Kidney capillary endothelial cell (primary cell): Measurements from ENCODE around the gene NBEA.

Source experiments
- DNase-seq: peaks from one replicate; pipeline ENCODE4 v3.0.0-alpha.2; 2018; ENCODE audit warnings: low spot score

NBEA gene

DNA sequence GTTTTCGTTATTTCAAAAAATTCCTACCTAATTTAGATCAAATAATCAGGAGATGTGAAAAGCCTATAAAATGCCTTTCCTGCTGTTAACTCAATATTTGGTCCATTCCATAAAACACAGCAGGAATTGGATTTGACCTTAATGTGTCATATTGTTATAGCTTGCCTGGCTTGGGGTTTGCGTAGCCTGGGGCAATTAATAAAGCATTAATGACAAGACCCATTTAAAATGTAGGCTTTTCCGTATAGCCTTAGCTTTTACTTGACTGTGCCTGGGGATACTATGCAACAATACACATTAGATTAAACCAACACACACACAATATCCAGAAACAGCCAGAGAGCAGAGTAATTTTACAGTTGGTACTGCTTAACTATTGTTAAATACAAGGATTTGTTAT lies 651.6 kb downstream of the NBEA start:
- DNase-seq, result no peak

DNA sequence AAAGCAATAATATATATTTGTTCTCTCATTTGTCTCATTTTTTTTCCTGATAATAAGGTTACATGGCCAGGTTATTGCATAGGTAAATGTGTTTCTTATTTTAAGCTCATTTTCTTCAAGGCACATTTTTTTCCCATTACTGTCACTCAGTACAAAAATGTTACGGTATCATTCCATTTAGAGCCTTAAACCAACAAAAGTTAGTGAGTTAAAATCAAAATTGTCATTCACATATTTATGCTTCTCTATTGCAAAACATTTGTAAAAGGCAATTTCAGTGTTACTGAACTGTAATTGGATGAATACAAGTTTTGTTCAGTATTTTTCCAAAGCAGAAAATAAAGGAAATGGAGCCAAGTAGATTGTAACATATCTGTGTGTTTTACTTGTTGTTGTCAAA lies 652.0 kb downstream of the NBEA start:
- no peak for DNase-seq

DNA sequence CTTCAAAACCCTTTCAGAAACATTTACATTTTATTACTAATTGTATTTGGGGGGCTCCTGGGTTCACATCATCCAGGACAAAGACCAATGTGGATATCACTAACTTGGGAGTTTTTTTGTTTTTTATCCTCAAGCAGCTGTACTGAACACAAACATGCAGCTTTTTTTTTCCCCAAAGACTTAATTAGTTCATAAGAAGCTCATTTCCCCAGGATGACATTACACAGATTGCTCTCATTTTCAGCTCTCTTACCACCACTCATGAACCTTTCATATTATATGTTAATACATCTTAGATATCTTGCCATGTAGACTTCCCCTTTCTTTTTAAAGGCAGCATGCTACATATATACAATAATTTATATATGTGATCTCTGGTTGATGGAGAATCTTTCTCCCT lies 653.1 kb downstream of the NBEA start:
- DNase-seq, result no peak

DNA sequence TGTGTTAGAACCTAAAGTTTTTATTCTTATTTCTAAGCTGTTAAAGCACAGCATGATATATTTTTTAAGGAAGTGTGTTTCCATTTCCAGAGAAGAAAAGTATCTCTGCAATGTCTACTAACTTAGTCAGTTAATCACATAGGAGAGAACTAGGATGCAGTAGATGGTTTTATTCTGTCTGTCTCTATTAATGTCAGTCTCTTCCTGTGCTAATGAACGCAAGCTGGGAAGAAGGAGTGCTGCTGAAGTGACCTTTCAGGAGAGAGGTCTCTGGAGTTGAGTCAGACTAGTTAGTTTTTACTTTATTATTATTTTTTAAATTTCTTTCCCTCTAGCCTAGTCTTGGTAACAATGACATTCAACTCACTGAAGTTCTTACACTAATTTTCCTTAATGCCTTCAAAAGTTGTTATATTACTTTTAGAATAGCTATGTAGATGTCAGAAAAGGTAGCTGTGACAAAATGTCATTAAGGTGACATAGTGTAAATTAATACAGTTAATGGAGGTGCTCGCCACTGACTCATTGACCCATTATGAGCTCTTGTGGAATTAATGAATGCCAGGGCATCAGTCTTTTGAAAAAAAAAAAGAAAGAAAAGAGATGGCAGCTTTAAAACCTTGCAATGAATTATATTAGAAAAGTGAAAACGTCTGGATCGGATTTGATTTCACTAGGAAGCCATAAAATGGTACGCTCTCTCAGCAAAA lies 654.4 kb downstream of the NBEA start:
- no peak for DNase-seq

DNA sequence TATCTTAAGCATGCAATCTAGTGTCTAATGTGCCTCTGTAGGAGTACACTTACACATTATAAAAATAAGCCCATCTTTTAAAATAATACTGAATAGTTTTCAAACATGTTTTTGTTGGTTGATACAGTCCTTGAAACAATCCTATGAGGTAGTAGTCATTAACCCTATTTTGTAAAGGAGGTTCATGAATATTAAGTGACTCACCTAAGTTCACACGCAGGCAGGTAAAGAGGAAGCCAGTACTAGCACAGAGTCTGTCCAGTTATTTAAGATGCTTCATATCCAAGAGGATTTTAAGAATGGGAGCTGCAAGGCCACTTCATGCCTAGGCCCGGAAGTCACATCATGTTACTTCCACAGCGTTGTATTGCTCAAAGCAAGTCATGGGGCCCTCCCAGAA lies 655.4 kb downstream of the NBEA start:
- DNase-seq, result no peak

DNA sequence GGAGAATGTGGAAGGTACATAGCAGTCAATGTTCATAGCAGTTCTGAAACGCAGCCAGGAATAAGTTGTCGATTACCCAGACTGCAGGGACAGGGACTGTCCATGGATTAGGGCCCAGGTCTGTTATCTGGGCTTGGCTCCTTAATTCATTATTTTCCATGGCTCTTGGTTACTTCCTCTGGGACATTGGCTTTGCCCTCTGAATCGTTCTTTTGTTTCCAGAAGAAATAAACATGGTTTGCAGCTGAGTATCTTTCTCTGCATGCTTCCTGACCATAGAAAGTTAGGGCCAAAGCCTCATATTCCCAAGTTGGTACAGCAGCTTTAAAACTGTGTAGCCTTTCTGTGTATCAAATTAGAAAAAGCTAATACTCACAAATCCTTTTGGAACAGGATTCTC lies 656.2 kb downstream of the NBEA start:
- no peak for DNase-seq

DNA sequence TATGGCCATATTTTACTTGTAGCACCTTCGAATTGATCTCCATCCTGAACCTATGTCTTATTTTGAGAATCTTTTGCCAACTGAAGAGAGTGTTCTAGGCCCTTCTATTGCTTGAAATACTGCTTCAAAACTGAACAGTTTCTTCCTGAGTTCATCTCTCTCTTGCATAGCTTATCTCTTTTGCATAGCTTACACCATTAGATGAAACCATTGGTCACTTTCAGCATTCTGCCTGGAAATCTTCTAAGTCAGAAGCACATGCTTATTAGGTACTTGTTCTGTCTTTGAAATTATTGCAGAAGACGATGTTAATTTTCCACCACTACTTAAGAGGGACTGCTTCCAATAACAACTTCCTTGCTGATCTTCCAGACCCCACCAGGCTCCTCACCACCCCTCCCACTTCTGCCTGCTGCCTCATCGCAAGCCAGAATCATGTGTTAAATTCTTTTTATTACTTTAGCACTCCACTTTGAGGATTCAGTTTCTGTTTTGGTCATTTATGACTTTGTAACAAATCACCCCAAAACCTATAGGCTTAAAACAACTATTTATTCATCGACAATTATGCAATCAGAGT lies 656.8 kb downstream of the NBEA start:
- no peak for DNase-seq

DNA sequence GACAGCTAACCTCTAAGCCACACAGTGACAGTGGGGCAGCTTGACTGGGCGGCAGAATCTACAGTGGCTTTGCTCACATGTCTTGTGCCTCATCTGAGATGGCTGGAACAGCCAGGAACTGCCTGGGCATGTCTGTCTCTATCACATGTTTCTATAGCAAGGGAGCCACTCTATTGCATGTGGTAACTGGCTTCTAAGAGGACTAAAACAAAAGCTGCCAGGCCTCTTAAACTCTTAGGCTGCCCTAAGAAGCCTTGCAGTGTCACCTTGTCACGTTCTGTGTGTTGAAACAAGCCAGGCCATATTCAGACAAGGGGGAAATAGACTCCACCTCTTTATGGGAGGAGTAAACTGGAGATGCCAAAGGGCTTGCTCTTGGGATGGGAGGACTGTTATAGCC lies 657.3 kb downstream of the NBEA start:
- DNase-seq, result no peak

DNA sequence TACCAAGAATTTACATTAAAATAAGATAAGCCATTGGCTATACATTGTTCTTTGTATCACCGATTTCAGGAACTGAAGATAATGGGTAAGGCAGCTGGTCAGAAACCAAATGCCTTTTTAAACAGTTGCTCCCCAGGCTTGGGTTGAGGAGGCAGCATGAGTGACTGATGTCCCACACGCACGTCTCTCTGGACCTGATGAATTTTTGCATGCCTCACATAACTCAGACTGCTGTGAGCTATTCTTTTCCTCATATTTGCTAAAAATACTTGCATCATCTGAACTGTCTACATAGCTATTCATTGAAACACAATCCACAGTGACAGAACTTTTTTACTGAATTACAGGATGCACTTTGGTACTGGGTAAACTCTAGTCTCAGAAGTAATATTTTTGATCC lies 658.1 kb downstream of the NBEA start:
- DNase-seq, result no peak

DNA sequence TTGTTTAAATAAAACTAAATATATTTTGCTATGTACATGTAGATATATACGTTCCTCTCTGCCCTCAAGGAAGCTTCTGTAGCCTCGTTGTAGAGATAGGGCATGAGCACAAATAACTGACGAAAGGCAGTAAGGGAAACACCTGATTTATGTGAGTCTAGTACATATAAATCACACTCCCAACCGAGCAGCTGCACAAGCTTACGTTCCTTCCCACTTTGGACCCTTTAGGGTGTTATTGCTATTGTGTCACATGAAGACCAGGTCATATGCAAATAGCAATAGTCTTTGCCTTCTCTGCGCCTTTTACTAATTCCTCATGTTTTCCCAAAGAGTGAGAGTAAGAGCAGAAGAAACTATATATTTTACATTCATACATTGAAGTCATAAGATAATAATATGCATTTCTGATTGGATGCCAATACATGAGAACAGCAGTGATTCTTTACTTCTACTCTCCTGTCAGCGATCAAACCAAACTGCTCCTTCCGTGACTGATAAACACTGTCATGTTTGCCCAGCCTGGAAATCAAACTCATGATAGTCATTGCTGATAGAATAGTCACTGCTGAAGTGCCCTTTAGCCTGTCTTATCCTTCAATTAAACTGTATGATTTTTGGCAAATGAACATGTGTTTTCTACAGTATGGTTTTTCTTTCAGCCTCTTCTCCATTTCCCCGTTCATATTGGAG lies 661.7 kb downstream of the NBEA start:
- no peak for DNase-seq

DNA sequence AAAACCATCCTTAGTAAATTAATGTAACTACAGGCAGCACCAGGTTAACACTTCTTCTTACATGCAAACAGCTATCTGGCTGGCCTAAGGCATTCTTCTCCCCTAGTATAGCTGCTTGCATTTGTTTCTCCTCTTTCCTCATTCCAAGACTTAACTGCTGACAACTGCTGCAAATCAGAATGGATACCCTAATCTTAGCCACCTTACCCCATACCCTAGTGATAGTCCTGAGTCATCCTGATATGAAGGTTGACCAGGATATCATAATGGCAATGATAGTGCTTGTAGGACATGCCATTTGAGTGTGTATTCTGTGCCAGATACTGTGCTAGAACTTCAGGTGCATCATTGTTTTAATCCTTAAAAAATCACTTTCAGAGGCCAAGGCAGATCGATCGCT lies 672.6 kb downstream of the NBEA start:
- DNase-seq, result no peak

DNA sequence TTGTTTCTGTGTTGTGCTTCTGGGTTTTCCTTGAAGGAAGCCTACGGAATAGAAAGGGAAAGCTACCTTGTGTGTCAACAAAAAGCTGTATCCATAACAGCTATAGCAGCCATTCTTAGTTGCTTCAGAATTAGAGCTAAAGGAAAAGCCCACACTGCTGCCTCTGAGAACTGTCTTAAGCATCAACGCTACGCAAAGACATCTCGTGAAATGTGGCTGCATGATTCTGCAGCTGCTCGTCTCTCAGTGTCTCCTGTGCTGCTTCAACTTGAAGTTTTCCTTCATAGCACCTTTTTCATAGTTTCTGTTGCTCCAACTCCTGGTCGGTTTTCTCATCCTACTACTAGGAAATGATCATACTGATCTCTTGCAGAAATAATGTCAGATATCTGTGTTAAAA lies 675.4 kb downstream of the NBEA start:
- no peak for DNase-seq

DNA sequence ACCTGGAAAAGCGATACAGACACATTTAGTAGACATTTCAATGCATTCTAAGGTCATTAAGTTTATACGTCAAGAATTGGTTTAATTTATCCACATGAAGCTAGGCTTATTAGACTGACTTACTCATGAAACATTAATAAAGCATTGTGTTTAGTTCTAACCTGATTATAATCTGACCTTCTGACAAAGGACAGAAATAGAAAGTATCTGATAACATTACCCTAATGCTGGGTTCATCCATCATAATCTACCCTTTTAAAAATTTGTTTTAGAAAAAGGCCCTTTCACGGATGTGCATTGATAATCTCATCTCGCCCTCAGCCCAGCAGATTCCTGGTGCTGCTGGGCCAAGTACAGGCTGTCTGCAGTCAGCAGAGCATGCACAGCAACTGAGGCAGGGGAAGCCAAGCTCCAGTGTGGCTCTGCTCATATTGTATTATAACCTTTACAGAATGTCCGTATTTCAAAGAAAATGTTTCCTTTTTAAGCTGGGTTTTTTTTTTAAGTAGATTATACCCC lies 676.6 kb downstream of the NBEA start:
- DNase-seq, result no peak

DNA sequence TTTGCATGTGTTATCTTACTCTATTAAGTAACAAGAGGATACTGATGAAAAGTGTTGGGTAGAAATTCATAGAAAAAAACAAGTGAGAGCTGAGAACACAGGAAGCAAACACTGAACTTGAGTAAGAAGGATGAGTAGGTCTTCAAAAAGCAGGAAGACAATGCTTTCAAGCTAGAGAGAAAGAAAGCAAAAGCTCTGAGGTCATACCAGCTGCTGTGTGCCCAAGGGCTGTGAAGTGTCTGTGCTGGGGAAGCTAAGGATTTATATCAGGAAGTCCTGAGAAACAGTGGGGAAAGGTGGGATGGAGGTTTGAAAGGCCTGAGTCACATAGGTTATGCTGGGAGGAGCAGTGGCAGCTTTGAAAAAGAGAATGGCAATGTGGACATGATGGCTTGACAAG lies 679.9 kb downstream of the NBEA start:
- peak; percentile 7 for DNase-seq

DNA sequence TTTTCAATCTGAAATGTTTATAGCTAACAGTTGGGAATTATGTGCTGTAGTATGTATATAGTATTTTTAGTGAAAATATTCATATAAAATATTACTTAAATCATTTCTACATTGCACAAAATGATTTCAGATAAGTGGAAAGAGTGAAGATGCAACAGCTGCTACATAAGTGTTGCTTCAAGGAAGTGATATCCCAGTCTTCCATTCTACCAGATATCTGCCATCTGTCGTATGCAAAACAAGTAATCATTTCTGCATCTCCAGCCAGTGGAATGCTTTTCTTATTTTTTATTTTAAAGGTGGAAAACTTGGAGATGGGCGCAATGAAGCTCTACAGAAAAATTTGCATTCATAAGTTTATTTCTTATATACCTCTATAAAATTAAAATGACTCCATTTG lies 687.0 kb downstream of the NBEA start:
- DNase-seq, result no peak

DNA sequence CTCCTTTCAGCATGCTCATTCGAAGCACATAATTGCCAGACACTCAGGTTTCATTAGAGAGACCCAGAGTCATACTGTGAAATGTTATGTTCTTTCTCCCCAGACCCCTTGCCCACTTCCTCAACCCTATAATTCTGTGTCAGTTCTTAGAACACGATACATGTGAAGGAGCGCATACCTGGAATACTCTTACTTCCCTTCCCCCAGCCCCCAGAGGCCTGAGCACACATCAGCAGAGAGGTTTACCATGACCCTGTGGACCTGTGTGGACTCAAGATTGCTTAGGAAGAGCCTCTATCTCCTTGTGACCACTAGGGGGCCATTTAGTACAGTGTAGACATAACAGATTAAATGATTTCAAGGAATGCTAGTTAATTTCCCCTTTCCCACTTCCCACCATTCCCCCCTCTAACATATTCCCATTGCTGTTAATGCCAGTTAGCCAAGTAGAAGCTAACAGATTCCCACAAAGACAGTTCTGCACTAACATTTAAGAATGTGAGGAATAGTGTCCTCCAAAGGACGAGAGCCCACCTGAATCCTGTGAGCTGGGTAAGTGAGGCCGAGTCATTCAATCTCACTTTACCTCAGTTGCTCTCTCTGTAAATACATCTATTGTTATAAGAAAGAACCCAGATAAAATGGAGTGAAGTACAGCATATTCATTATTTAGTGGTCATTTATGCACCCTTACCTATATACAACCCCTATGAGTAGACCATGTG lies 688.6 kb downstream of the NBEA start:
- peak; percentile 40 for DNase-seq

DNA sequence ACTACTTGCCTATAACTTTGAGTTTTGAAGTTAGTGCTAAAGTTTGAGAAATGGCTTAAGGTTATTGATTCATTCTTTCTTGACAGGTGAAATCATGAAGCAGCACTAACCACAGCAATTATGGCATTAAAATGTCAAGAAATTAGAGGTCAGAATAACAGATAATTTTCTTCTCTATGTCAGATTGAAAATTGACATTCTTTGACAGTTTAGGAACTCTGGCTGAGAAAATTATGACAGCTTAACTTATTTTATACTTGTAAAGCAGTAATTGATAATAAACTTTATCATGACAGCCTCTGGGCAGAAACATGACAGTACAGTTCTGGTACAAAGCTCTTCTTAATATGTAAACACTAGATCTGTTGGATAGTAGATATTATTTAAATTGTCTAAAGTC lies 689.6 kb downstream of the NBEA start:
- no peak for DNase-seq

DNA sequence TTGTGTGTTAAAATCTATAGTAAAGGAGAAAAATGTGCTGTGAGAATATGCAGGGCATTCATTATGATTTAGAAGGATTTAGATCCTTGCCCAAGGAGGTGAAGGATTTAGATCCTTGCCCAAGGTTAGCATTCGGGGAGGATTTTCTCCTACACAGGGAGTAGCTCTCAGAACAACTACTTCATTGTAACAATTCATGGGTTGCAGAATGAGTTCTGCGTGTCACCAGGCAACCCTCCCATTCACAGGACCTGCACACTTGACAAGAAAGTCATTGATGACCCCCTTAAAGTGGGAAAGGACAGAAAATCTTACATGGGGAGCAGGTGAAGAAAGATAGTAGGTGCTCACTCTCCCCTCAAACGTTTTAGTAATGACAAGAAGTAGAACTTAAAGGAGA lies 701.6 kb downstream of the NBEA start:
- no peak for DNase-seq

DNA sequence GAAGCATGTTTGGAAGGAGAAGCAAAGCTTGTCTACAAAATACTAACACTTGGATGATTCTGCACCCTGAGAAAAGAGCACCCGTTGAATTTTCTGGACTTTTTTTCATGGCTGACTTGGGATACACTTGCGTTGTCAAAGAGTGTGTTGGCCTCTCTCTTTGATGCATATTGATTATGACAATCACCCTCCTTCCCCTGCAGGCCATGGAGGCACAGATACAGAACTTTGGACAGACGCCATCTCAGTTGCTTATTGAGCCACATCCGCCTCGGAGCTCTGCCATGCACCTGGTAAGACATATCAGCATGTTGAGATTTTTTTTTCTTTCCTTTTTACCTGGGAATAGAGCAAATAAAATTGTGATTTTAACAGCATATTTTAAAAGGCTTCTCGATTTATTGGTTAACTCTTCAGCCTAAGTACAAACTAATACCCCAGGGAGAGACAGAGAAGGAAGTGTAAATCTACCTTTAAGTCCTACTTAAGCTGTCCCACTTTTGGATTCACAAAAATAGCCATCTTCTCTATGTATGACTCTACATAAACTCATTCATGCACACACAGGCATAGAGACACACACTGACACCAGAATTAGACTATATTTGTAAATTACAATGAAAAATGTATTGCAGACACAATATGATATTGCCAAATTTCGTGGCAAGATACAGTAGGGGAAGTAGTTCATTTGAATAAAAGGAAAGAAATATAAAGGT lies 704.1 kb downstream of the NBEA start:
- DNase-seq, result no peak

DNA sequence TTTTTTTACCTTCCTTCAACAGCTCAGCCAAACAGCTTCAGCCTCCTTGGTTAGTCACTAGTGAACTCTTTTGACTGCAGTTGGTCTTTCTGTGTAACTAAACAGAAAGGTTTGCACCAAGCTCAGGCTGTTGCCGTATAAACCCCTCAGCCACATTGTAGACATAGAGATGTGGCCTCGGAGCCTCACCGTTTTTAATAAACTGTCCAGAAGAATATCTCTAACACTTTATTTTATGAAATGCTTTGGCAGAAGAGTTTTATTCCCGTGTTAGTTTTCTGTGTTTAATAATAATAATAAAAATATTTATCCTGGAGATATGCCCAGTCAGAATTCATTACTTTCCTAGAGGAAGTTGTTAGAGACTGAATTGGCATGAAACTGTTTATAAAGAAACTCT lies 706.1 kb downstream of the NBEA start:
- no peak for DNase-seq

DNA sequence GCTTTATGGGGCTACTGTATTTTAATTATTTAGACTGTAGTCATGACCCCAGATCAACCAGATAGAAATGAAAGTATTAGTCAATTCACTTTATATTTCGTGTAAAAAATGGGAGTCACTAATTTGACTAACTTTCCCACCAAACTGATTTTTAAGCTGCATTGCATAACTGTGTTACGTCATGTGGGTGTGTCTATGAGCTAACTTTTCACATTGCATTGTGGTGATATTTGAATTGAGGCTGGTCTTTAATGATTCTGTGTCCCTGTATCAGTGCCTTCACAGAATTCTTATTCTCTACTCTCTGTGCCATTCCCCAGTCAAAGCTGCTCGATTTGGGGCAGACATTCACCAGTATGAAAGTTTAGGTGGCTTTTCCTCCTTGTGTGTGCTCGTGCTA lies 707.1 kb downstream of the NBEA start:
- no peak for DNase-seq

DNA sequence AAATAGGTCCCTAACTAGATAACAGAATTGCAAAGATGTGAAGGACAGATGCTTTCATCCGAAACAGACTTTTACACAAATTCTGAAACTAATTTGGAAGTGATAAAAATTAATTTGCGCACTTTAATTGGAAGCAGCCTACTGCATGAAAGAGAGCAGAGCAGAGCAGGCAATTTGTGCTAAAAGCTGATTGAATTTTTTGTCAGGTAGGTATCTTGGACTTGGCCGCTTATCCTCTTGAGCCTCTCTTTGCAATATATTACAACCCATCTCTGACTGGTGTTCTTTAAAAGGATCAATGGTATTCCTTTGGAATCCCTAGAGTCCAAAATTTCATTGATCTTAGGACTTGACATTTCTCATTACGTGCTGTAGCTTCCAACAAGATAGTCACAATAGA lies 717.7 kb downstream of the NBEA start:
- no peak for DNase-seq
